ENCODE data around the gene ANKRD12. TPM values are rescaled to one million over a fixed set of nuclear protein-coding genes. Genes with fewer than 3 reads are reported as not detected.

The ANKRD12 gene
- total and polyA plus RNA-seq, 2 experiments from 2014 or later, result 23.9 to 92.4 TPM

- H3K27ac ChIP-seq (ENCODE audit: low read depth), result no peak overlapping the region
- Mint-ChIP-seq H3K9me3 (no peaks in the 10 kb centered on the region), H3K27ac (no peak overlapping the region), H3K4me3 (no peak overlapping the region), H3K27me3 (ENCODE audit: insufficient read depth, low read depth, poor library complexity) (peaks cover 3% of the 10 kb centered on the region), H3K4me1 (no peaks in the 10 kb centered on the region; the same call in 2 of the 3 replicates), H3K36me3 (ENCODE audit: low read depth) (no peaks in the 10 kb centered on the region; the same call in 2 of the 3 replicates)
- no peaks in the 10 kb centered on the region for H3K79me2 ChIP-seq (replicated peaks; ENCODE audit: insufficient read depth)
- ATAC-seq (no peak), DNase-seq (ENCODE audit: low spot score) (no peak)
- H2AFZ ChIP-seq, result no peak overlapping the region
- H3K4me2 ChIP-seq, result no peak overlapping the region
- H3K4me3 ChIP-seq, result no peak overlapping the region
- H3K9me2 ChIP-seq (ENCODE audit: insufficient read depth), result no peaks in the 10 kb centered on the region; the same call in 1 of the 2 replicates
- no peak for TF ChIP-seq ZNF331 (CRISPR knock-in tag; IDR thresholded peaks at IDR 0.05; ENCODE audit: low read depth)
- no peak for TF ChIP-seq ZNF462 (CRISPR knock-in tag; IDR thresholded peaks at IDR 0.05)
- TF ChIP-seq CTCF (conservative IDR thresholded peaks at IDR 0.05; ENCODE audit: low read depth in 2 of 2), result no peak
- TF ChIP-seq REST (IDR thresholded peaks at IDR 0.05; ENCODE audit: unreplicated experiment), result no peak
- no peak for TF ChIP-seq JUNB (IDR thresholded peaks at IDR 0.05; ENCODE audit: unreplicated experiment)
- no peak for TF ChIP-seq ZNF114 (CRISPR knock-in tag; IDR thresholded peaks at IDR 0.05)
- no peak for TF ChIP-seq CREB1 (CRISPR knock-in tag; IDR thresholded peaks at IDR 0.05; ENCODE audit: low read depth)
- TF ChIP-seq NANOG (IDR thresholded peaks at IDR 0.05; ENCODE audit: borderline replicate concordance), result no peak
- TF ChIP-seq POLR2AphosphoS5 (IDR thresholded peaks at IDR 0.05; ENCODE audit: low read depth), result no peak
- no peak for TF ChIP-seq EZH2 (IDR thresholded peaks at IDR 0.05; ENCODE audit: low read depth, unreplicated experiment)
- TF ChIP-seq EZH2phosphoT487 (IDR thresholded peaks at IDR 0.05; ENCODE audit: unreplicated experiment), result no peak
- TF ChIP-seq STAT1 (IDR thresholded peaks at IDR 0.05; ENCODE audit: unreplicated experiment), result no peak
- H4K20me1 ChIP-seq (replicated peaks; ENCODE audit: insufficient read depth), result no peaks in the 10 kb centered on the region
- H3K4me1 ChIP-seq (ENCODE audit: insufficient read depth), result no peaks in the 10 kb centered on the region
- no peaks in the 10 kb centered on the region for H3K27me3 ChIP-seq (ENCODE audit: insufficient read depth)
- H3K36me3 ChIP-seq (ENCODE audit: insufficient read depth), result no peaks in the 10 kb centered on the region
- no peaks in the 10 kb centered on the region for H3F3A ChIP-seq (replicated peaks; ENCODE audit: low read depth)
Measured at GRCh38 chr18:9319333-9319732, 182.8 kb downstream of the ANKRD12 start.
